GM23338 (cell line): ENCODE data around the gene GRID1. TPM values are rescaled to one million over a fixed set of nuclear protein-coding genes. Genes with fewer than 3 reads are reported as not detected.

Source experiments
- ATAC-seq: fragments of 200-7000 bp; cut with Tn5 transposase; 3 replicates; pipeline ENCODE4 v1.9.1; 2020
- DNase-seq: peaks from one replicate; pipeline ENCODE4 v3.0.0-alpha.2; 2015; ENCODE audit warnings: low spot score
- H2AFZ ChIP-seq: fragments of 200-600 bp; sonication (generic); 2 replicates; pipeline ENCODE4 v1.8.0; 2016; ENCODE audit warnings: antibody characterized with exemption, mild to moderate bottlenecking, moderate library complexity
- H3F3A ChIP-seq: fragments of 200-600 bp; sonication (generic); replicated peaks from 2 replicates; pipeline ENCODE4 v1.8.0; 2017; ENCODE audit warnings: antibody characterized with exemption, mixed run types, low read depth
- H3K27ac ChIP-seq: fragments of 200-600 bp; sonication (generic); 2 replicates; pipeline ENCODE4 v1.6.1; 2016; ENCODE audit warnings: low read depth
- H3K27me3 ChIP-seq: fragments of 200-600 bp; sonication (generic); 2 replicates; pipeline ENCODE4 v1.8.0; 2016; ENCODE audit warnings: mild to moderate bottlenecking, mixed run types, moderate library complexity; ENCODE audit not compliant: insufficient read depth
- H3K36me3 ChIP-seq: fragments of 200-600 bp; sonication (generic); 2 replicates; pipeline ENCODE4 v1.8.0; 2016; ENCODE audit warnings: mild to moderate bottlenecking; ENCODE audit not compliant: insufficient read depth
- H3K4me1 ChIP-seq: fragments of 200-600 bp; sonication (generic); 2 replicates; pipeline ENCODE4 v1.8.0; 2016; ENCODE audit warnings: mild to moderate bottlenecking, moderate library complexity; ENCODE audit not compliant: insufficient read depth
- H3K4me2 ChIP-seq: fragments of 200-600 bp; sonication (generic); 2 replicates; pipeline ENCODE4 v1.7.1; 2017; ENCODE audit warnings: mixed run types
- H3K4me3 ChIP-seq: fragments of 200-600 bp; sonication (generic); 2 replicates; pipeline ENCODE4 v1.6.1; 2016; ENCODE audit warnings: mixed run types
- H3K79me2 ChIP-seq: fragments of 200-600 bp; sonication (generic); replicated peaks from 2 replicates; pipeline ENCODE4 v1.8.0; 2017; ENCODE audit warnings: mild to moderate bottlenecking; ENCODE audit not compliant: insufficient read depth
- H3K9me2 ChIP-seq: fragments of 200-600 bp; sonication (generic); 2 replicates; pipeline ENCODE4 v1.8.0; 2017; ENCODE audit not compliant: insufficient read depth
- H4K20me1 ChIP-seq: fragments of 200-600 bp; sonication (generic); replicated peaks from 2 replicates; pipeline ENCODE4 v1.8.0; 2017; ENCODE audit warnings: mild to moderate bottlenecking; ENCODE audit not compliant: insufficient read depth
- H3K27ac Mint-ChIP-seq: 2 replicates; pipeline ENCODE4 v1.8.0; 2020; ENCODE audit warnings: inconsistent platforms, mild to moderate bottlenecking, moderate library complexity, mixed read lengths
- H3K27me3 Mint-ChIP-seq: 3 replicates; pipeline ENCODE4 v1.8.0; 2022; ENCODE audit warnings: low read depth, mild to moderate bottlenecking, moderate library complexity, mixed read lengths, inconsistent platforms; ENCODE audit not compliant: insufficient read depth, poor library complexity
- H3K36me3 Mint-ChIP-seq: 3 replicates; pipeline ENCODE4 v1.8.0; 2021; ENCODE audit warnings: low read depth, mild to moderate bottlenecking, inconsistent platforms, moderate library complexity, mixed read lengths
- H3K4me1 Mint-ChIP-seq: 3 replicates; pipeline ENCODE4 v1.8.0; 2020; ENCODE audit warnings: mild to moderate bottlenecking, inconsistent platforms, mixed read lengths
- H3K4me3 Mint-ChIP-seq: 3 replicates; pipeline ENCODE4 v1.8.0; 2021; ENCODE audit warnings: moderate library complexity, mild to moderate bottlenecking, inconsistent platforms, mixed read lengths
- H3K9me3 Mint-ChIP-seq: 3 replicates; pipeline ENCODE4 v1.8.0; 2020; ENCODE audit warnings: moderate library complexity, mild to moderate bottlenecking, inconsistent platforms, mixed read lengths
- CTCF ChIP-seq, 2 experiments: fragments of 200-600 bp in 1 of 2; sonication (generic) in 1 of 2; conservative IDR thresholded peaks; 2 replicates each; pipeline versions ENCODE4 v1.5.1 to v1.6.1; 2016 to 2017; ENCODE audit warnings: antibody characterized with exemption in 2 of 2, low read depth in 2 of 2, mild to moderate bottlenecking in 2 of 2, moderate library complexity in 1 of 2
- ETS1 ChIP-seq: IDR thresholded peaks from 2 replicates; pipeline ENCODE4 v1.6.1; 2016; ENCODE audit warnings: antibody characterized with exemption
- EZH2 ChIP-seq: fragments of 200-600 bp; sonication (generic); IDR thresholded peaks from one replicate; pipeline ENCODE4 v1.8.0; 2017; ENCODE audit warnings: antibody characterized with exemption, mild to moderate bottlenecking, low read depth; ENCODE audit not compliant: unreplicated experiment
- EZH2phosphoT487 ChIP-seq: fragments of 200-600 bp; sonication (generic); IDR thresholded peaks from one replicate; pipeline ENCODE4 v1.8.1; 2018; ENCODE audit warnings: antibody characterized with exemption; ENCODE audit not compliant: unreplicated experiment
- JUNB ChIP-seq: IDR thresholded peaks from one replicate; pipeline ENCODE4 v1.6.1; 2016; ENCODE audit warnings: antibody characterized with exemption; ENCODE audit not compliant: unreplicated experiment
- NANOG ChIP-seq: IDR thresholded peaks from 2 replicates; pipeline ENCODE4 v1.6.1; 2016; ENCODE audit warnings: antibody characterized with exemption, borderline replicate concordance
- STAT1 ChIP-seq: IDR thresholded peaks from one replicate; pipeline ENCODE4 v1.6.1; 2016; ENCODE audit warnings: antibody characterized with exemption; ENCODE audit not compliant: unreplicated experiment
- ZNF114 ChIP-seq: fragments of 250-450 bp; sonication (Bioruptor Pico); IDR thresholded peaks from 2 replicates; pipeline ENCODE4 v1.5.0; 2020; ENCODE audit warnings: mild to moderate bottlenecking, moderate library complexity
- ZNF331 ChIP-seq: fragments of 250-450 bp; sonication (Bioruptor Pico); IDR thresholded peaks from 2 replicates; pipeline ENCODE4 v1.5.0; 2020; ENCODE audit warnings: low read depth, mild to moderate bottlenecking, moderate library complexity
- ZNF462 ChIP-seq: fragments of 250-450 bp; sonication (Bioruptor Pico); IDR thresholded peaks from 2 replicates; pipeline ENCODE4 v1.5.0; 2020; ENCODE audit warnings: mild to moderate bottlenecking, moderate library complexity
- polyA plus RNA-seq: library from polyadenylated mRNA; unstranded; fragments of >200 nt; fragmentation: Nextera tagmentation; extraction: Ambion mirVana; gene quantifications from 2 replicates; pipeline ENCODE4 v1.2.1, GENCODE V29; 2016
- total RNA-seq: library from RNA; depleted of rRNA; stranded (reverse); fragments of >200 nt; shearing (Covaris generic); gene quantifications from 2 replicates; pipeline ENCODE4 v1.2.3, GENCODE V29; 2014
- TF ChIP-seq, protein P1 (sequence below): IDR thresholded peaks from one replicate; pipeline ENCODE4 v1.6.1; 2018; ENCODE audit warnings: antibody characterized with exemption; ENCODE audit not compliant: unreplicated experiment

Gene GRID1
- total and polyA plus RNA-seq, 2 experiments from 2014 or later = 0.14 to 0.15 TPM

DNA sequence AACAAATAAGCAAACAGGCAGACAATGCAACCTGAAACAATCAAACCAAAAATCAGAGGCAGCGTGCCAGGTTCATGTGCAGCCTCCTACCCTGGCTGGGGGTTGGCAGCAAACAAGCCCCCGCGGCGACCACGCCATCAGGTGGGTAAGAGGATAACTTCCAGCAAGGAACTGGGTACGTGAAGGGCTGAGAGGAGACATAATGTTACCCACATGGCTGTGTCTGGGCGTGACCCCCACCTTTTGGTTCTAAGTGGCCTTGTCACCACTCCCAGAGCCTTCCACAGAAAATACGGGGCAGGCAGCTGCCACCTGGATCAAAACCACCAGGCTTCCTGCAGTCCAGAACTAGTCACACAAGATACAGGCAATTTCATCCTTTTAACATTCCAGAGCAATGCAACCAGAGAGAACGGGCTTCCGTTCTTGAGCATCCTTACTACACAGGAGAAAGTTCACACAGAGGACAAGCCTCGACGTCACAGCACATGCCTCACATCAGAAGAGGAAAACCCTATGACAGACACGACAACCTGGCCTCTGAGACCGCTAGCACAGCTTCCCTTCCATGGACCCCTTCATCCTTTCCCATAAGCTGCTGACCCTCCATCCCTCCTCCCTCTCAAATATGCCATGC, 171.0 kb downstream of the GRID1 start:
- Histone ChIP-seq H2AFZ (no peak overlapping the region), H3K27me3 (no peaks in the 10 kb centered on the region), H3K27ac (no peak overlapping the region), H3K4me2 (no peak overlapping the region), H4K20me1 (no peaks in the 10 kb centered on the region), H3K4me3 (no peak overlapping the region), H3F3A (no peaks in the 10 kb centered on the region), H3K36me3 (no peaks in the 10 kb centered on the region), H3K4me1 (no peaks in the 10 kb centered on the region), H3K9me2 (no peaks in the 10 kb centered on the region), H3K79me2 (no peaks in the 10 kb centered on the region)
- Mint-ChIP-seq H3K4me3 (no peak overlapping the region), H3K36me3 (no peaks in the 10 kb centered on the region; the same call in 2 of the 3 replicates), H3K27me3 (peaks cover 7% of the 10 kb centered on the region), H3K27ac (no peak overlapping the region), H3K9me3 (no peaks in the 10 kb centered on the region; the same call in 2 of the 3 replicates), H3K4me1 (no peaks in the 10 kb centered on the region)
- ATAC-seq (no peak), DNase-seq (no peak)
- TF ChIP-seq NANOG = no peak
- no peak for TF ChIP-seq JUNB
- TF ChIP-seq EZH2phosphoT487 = no peak
- no peak for TF ChIP-seq ZNF462
- TF ChIP-seq EZH2 = no peak
- no peak for TF ChIP-seq STAT1
- no peak for TF ChIP-seq ETS1
- TF ChIP-seq, protein P1, sequence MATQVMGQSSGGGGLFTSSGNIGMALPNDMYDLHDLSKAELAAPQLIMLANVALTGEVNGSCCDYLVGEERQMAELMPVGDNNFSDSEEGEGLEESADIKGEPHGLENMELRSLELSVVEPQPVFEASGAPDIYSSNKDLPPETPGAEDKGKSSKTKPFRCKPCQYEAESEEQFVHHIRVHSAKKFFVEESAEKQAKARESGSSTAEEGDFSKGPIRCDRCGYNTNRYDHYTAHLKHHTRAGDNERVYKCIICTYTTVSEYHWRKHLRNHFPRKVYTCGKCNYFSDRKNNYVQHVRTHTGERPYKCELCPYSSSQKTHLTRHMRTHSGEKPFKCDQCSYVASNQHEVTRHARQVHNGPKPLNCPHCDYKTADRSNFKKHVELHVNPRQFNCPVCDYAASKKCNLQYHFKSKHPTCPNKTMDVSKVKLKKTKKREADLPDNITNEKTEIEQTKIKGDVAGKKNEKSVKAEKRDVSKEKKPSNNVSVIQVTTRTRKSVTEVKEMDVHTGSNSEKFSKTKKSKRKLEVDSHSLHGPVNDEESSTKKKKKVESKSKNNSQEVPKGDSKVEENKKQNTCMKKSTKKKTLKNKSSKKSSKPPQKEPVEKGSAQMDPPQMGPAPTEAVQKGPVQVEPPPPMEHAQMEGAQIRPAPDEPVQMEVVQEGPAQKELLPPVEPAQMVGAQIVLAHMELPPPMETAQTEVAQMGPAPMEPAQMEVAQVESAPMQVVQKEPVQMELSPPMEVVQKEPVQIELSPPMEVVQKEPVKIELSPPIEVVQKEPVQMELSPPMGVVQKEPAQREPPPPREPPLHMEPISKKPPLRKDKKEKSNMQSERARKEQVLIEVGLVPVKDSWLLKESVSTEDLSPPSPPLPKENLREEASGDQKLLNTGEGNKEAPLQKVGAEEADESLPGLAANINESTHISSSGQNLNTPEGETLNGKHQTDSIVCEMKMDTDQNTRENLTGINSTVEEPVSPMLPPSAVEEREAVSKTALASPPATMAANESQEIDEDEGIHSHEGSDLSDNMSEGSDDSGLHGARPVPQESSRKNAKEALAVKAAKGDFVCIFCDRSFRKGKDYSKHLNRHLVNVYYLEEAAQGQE = no peak
- no peak for TF ChIP-seq CTCF (conservative IDR thresholded peaks at IDR 0.05; ENCODE audit: low read depth in 2 of 2)
- TF ChIP-seq ZNF114 (CRISPR knock-in tag) = no peak
- no peak for TF ChIP-seq ZNF331 (CRISPR knock-in tag)
